Keratinocyte (primary cell): ENCODE data around the gene TMPRSS13.

ENCODE experiments used
- CTCF ChIP-seq, 3 experiments: IDR thresholded peaks in 1 of 3; conservative IDR thresholded peaks in 1 of 3; optimal IDR thresholded peaks in 1 of 3; 2 replicates in 2 of 3; 3 replicates in 1 of 3; pipeline versions ENCODE3 to v1.5.1; 2011; ENCODE audit warnings: low read length in 3 of 3, mild to moderate bottlenecking in 3 of 3, moderate library complexity in 2 of 3, control low read depth in 1 of 3, inconsistent platforms in 1 of 3; ENCODE audit not compliant: insufficient read depth in 2 of 3; ENCODE audit errors: extremely low read depth in 1 of 3
- EZH2 ChIP-seq: IDR thresholded peaks from one replicate; pipeline ENCODE4 v1.6.1; 2012; ENCODE audit warnings: inconsistent platforms, mild to moderate bottlenecking, low read length, moderate library complexity

DNA sequence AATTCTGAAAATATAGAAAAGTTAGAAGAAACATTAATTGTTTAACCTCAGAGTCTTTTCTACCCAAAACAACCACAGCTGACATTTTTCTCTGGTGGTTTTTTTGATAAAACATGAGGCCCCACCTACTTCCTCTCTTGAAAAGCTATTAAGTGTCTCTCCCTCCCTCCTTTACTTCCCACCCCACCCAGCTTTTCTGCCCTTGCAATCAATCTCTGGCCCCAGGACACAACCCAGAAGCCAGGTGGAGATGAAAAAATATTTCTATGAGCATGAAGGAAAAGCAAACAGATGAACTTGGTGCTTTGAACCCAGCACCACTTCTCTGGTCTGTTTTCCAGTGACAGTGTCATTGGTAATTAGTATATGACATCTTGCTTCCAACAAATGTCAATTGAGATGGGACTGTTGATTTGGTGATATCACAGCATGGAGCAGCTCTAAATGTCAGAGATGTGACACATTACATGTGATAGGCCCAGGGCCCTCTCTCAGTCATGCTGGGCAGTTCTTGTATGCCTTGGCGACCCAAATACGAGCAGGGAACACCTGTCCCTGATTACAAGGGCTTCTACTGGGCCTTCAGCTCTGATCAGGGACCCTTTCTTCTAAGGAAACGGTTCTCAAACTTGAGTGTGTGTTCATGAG is 23.9 kb upstream of the TMPRSS13 start:
- TF ChIP-seq CTCF (optimal IDR thresholded peaks at IDR 0.05 in 1 of 3, IDR thresholded peaks at IDR 0.05 in 1 of 3, conservative IDR thresholded peaks at IDR 0.05 in 1 of 3; ENCODE audit: extremely low read depth in 1 of 3, insufficient read depth in 2 of 3, low read length in 3 of 3) = no peak
- no peak for TF ChIP-seq EZH2
